Measurements from ENCODE around the gene SLC8A1. TPM values are rescaled to one million over a fixed set of nuclear protein-coding genes. Genes with fewer than 3 reads are reported as not detected.

The SLC8A1 gene
- polyA plus RNA-seq, 3 donors = 16.9 to 18.2 (median 18.0) TPM

- no peak overlapping the region for H3K4me3 ChIP-seq (replicated peaks in 1 of 3; ENCODE audit: low read depth in 2 of 3, low read length in 3 of 3)
- no peak overlapping the region for H3K4me2 ChIP-seq (replicated peaks; ENCODE audit: extremely low read depth, low read length, poor library complexity, severe bottlenecking)
- no peak for DNase-seq
- H3K27ac Mint-ChIP-seq = no peak overlapping the region
- H3K79me2 ChIP-seq (ENCODE audit: insufficient read depth, low read length) = no peaks in the 10 kb centered on the region
- no peak overlapping the region for H3K4me3 Mint-ChIP-seq
- H3K9me3 Mint-ChIP-seq = peaks cover 0 to 4% (median 0%) of the 10 kb centered on the region in 7 donors
- H2AFZ ChIP-seq (ENCODE audit: insufficient read depth, low read depth, low read length, poor library complexity, severe bottlenecking) = no peak overlapping the region
- H3K4me1 ChIP-seq (ENCODE audit: control insufficient read depth in 1 of 2, insufficient read depth in 2 of 2, low read length in 2 of 2) = no peaks in the 10 kb centered on the region
- peaks cover 78% of the 10 kb centered on the region for H4K20me1 ChIP-seq (ENCODE audit: insufficient read depth, low read length)
- no peaks in the 10 kb centered on the region for H3K9me3 ChIP-seq (replicated peaks in 1 of 2; ENCODE audit: control insufficient read depth in 1 of 2, insufficient read depth in 1 of 2, low read length in 2 of 2)
- H3K4me1 Mint-ChIP-seq = no peaks in the 10 kb centered on the region
- no peak overlapping the region for H3K27ac ChIP-seq (ENCODE audit: low read depth in 1 of 2, low read length in 2 of 2)
- TF ChIP-seq, protein P1, sequence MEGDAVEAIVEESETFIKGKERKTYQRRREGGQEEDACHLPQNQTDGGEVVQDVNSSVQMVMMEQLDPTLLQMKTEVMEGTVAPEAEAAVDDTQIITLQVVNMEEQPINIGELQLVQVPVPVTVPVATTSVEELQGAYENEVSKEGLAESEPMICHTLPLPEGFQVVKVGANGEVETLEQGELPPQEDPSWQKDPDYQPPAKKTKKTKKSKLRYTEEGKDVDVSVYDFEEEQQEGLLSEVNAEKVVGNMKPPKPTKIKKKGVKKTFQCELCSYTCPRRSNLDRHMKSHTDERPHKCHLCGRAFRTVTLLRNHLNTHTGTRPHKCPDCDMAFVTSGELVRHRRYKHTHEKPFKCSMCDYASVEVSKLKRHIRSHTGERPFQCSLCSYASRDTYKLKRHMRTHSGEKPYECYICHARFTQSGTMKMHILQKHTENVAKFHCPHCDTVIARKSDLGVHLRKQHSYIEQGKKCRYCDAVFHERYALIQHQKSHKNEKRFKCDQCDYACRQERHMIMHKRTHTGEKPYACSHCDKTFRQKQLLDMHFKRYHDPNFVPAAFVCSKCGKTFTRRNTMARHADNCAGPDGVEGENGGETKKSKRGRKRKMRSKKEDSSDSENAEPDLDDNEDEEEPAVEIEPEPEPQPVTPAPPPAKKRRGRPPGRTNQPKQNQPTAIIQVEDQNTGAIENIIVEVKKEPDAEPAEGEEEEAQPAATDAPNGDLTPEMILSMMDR (IDR thresholded peaks at IDR 0.05) = no peak
- no peaks in the 10 kb centered on the region for H3K27me3 ChIP-seq (ENCODE audit: control insufficient read depth in 2 of 2, insufficient read depth in 2 of 2, low read length in 2 of 2)
- no peak overlapping the region for H3K9ac ChIP-seq (ENCODE audit: insufficient read depth, low read length, poor library complexity, severe bottlenecking)
- peaks cover 15 to 16% of the 10 kb centered on the region in 2 donors for H3K36me3 Mint-ChIP-seq
- peaks cover 0 to 13% of the 10 kb centered on the region in 2 donors for H3K36me3 ChIP-seq (replicated peaks in 1 of 2; ENCODE audit: control insufficient read depth in 1 of 2, insufficient read depth in 2 of 2, low read length in 2 of 2)
- H3K27me3 Mint-ChIP-seq (ENCODE audit: low read depth in 3 of 3) = peaks cover 0 to 4% (median 0%) of the 10 kb centered on the region in 3 donors
- intact Hi-C loops (cut with micrococcal nuclease) = no loop called here
Observed at GRCh38 chr2:40209761-40210160, 242.1 kb downstream of the SLC8A1 start.

GRCh38 chr2:40208463-40208862 is 243.4 kb downstream of the SLC8A1 start:
- Histone ChIP-seq H3K27me3 (ENCODE audit: control insufficient read depth in 2 of 2, insufficient read depth in 2 of 2, low read length in 2 of 2) (no peaks in the 10 kb centered on the region), H3K27ac (ENCODE audit: low read depth in 1 of 2, low read length in 2 of 2) (no peak overlapping the region), H3K4me1 (ENCODE audit: control insufficient read depth in 1 of 2, insufficient read depth in 2 of 2, low read length in 2 of 2) (no peaks in the 10 kb centered on the region), H3K9ac (ENCODE audit: insufficient read depth, low read length, poor library complexity, severe bottlenecking) (no peak overlapping the region), H2AFZ (ENCODE audit: insufficient read depth, low read depth, low read length, poor library complexity, severe bottlenecking) (no peak overlapping the region), H3K4me3 (replicated peaks in 1 of 3; ENCODE audit: low read depth in 2 of 3, low read length in 3 of 3) (no peak overlapping the region), H3K4me2 (replicated peaks; ENCODE audit: extremely low read depth, low read length, poor library complexity, severe bottlenecking) (no peak overlapping the region), H3K79me2 (ENCODE audit: insufficient read depth, low read length) (no peaks in the 10 kb centered on the region), H3K9me3 (replicated peaks in 1 of 2; ENCODE audit: control insufficient read depth in 1 of 2, insufficient read depth in 1 of 2, low read length in 2 of 2) (no peaks in the 10 kb centered on the region), H3K36me3 (replicated peaks in 1 of 2; ENCODE audit: control insufficient read depth in 1 of 2, insufficient read depth in 2 of 2, low read length in 2 of 2) (peaks cover 0 to 10% of the 10 kb centered on the region in 2 donors), H4K20me1 (ENCODE audit: insufficient read depth, low read length) (peaks cover 74% of the 10 kb centered on the region)
- Mint-ChIP-seq H3K27ac (no peak overlapping the region), H3K27me3 (ENCODE audit: low read depth in 3 of 3) (no peaks in the 10 kb centered on the region), H3K4me1 (no peaks in the 10 kb centered on the region), H3K4me3 (no peak overlapping the region), H3K36me3 (peaks cover 15 to 16% of the 10 kb centered on the region in 2 donors), H3K9me3 (peaks cover 0 to 4% (median 0%) of the 10 kb centered on the region in 7 donors)
- no peak for DNase-seq
- no CpG with 5 or more reads among the region's 1 CpG for WGBS (ENCODE audit: insufficient coverage)
- intact Hi-C loops (cut with micrococcal nuclease) = no loop called here
- TF ChIP-seq, protein P1 (IDR thresholded peaks at IDR 0.05) = no peak

All from CD14-positive monocyte (primary cell).